ENCODE results near the gene KCNK7. TPM values are rescaled to one million over a fixed set of nuclear protein-coding genes. Genes with fewer than 3 reads are reported as not detected.

KCNK7 gene
- total RNA-seq, 1 donor from 2014 or later = 0.84 TPM

DNA sequence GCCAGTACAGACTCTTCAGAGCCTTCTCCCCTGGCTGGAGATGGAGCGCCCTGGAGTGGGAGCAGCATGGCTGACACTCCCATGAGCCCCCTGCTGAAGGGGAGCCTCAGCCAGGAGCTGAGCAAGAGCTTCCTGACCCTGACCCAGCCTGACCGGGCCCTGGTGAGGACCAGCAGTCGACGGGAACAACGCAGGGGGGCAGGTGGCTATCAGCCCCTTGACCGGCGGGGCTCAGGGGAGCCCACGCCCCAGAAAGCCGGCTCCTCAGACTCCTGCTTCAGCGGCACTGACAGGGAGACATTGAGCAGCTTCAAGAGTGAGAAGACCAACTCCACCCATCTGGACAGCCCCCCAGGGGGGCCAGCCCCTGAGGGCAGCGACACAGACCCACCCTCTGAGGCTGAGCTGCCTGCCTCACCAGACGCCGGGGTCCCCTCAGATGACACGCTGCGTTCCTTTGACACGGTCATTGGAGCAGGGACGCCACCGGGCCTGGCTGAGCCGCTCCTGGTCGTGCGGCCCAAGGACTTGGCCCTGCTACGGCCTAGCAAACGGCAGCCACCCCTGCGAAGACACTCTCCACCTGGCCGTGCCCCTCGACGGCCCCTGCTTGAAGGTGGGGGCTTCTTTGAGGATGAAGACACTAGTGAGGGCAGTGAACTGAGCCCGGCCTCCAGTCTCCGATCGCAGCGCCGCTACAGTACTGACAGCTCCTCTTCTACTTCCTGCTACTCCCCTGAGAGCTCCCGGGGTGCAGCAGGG lies 22.6 kb upstream of the KCNK7 start:
- H3K4me3 Mint-ChIP-seq (ENCODE audit: unreplicated experiment) = no peak overlapping the region
- Histone ChIP-seq H4K20me1 (ENCODE audit: insufficient read depth, low read length) (peaks cover 39% of the 10 kb centered on the region), H3K79me2 (ENCODE audit: insufficient read depth, low read length) (peaks cover 71% of the 10 kb centered on the region), H3K4me3 (ENCODE audit: insufficient read depth, low read depth, low read length) (no peak overlapping the region), H3K9ac (ENCODE audit: low read length) (no peak overlapping the region), H3K27ac (ENCODE audit: low read depth, low read length) (no peak overlapping the region), H2AFZ (ENCODE audit: low read depth, low read length) (no peak overlapping the region), H3K4me1 (ENCODE audit: insufficient read depth, low read length) (peaks cover 11% of the 10 kb centered on the region), H3K4me2 (ENCODE audit: low read length) (no peak overlapping the region), H3K36me3 (ENCODE audit: insufficient read depth, low read length) (peaks cover 22% of the 10 kb centered on the region), H3K9me3 (ENCODE audit: insufficient read depth, low read depth, low read length) (no peaks in the 10 kb centered on the region), H3K27me3 (ENCODE audit: insufficient read depth, low read length) (no peaks in the 10 kb centered on the region)
- no peak overlapping the region for H3K27ac Mint-ChIP-seq (ENCODE audit: unreplicated experiment)
- H3K36me3 Mint-ChIP-seq (ENCODE audit: low read depth, unreplicated experiment) = peaks cover 11% of the 10 kb centered on the region
- no peaks in the 10 kb centered on the region for H3K9me3 Mint-ChIP-seq (ENCODE audit: unreplicated experiment)
- H3K27me3 Mint-ChIP-seq (ENCODE audit: low read depth, unreplicated experiment) = no peaks in the 10 kb centered on the region
- FAIRE-seq = no peak
- DNase-seq (ENCODE audit: low read depth) = no peak
- TF ChIP-seq EZH2 (IDR thresholded peaks at IDR 0.05; ENCODE audit: insufficient read depth, low read length) (no peak), CTCF (IDR thresholded peaks at IDR 0.05; ENCODE audit: insufficient read depth, low read depth, low read length) (no peak)
- H3K4me1 Mint-ChIP-seq (ENCODE audit: low read depth, unreplicated experiment) = peaks cover 9% of the 10 kb centered on the region

- Histone ChIP-seq H2AFZ (ENCODE audit: low read depth, low read length) (no peak overlapping the region), H4K20me1 (ENCODE audit: insufficient read depth, low read length) (peaks cover 41% of the 10 kb centered on the region), H3K4me3 (ENCODE audit: insufficient read depth, low read depth, low read length) (peak overlapping the region; percentile 80), H3K9me3 (ENCODE audit: insufficient read depth, low read depth, low read length) (no peaks in the 10 kb centered on the region), H3K79me2 (ENCODE audit: insufficient read depth, low read length) (peaks cover 80% of the 10 kb centered on the region), H3K27ac (ENCODE audit: low read depth, low read length) (no peak overlapping the region), H3K4me2 (ENCODE audit: low read length) (peak overlapping the region; percentile 100), H3K4me1 (ENCODE audit: insufficient read depth, low read length) (peaks cover 20% of the 10 kb centered on the region), H3K27me3 (ENCODE audit: insufficient read depth, low read length) (no peaks in the 10 kb centered on the region), H3K9ac (ENCODE audit: low read length) (peak overlapping the region; percentile 88), H3K36me3 (ENCODE audit: insufficient read depth, low read length) (peaks cover 18% of the 10 kb centered on the region)
- Mint-ChIP-seq H3K4me1 (ENCODE audit: low read depth, unreplicated experiment) (peaks cover 14% of the 10 kb centered on the region), H3K27me3 (ENCODE audit: low read depth, unreplicated experiment) (no peaks in the 10 kb centered on the region), H3K36me3 (ENCODE audit: low read depth, unreplicated experiment) (peaks cover 13% of the 10 kb centered on the region), H3K9me3 (ENCODE audit: unreplicated experiment) (no peaks in the 10 kb centered on the region), H3K4me3 (ENCODE audit: unreplicated experiment) (peak overlapping the region; percentile 99), H3K27ac (ENCODE audit: unreplicated experiment) (no peak overlapping the region)
- FAIRE-seq = no peak
- TF ChIP-seq EZH2 (IDR thresholded peaks at IDR 0.05; ENCODE audit: insufficient read depth, low read length) (no peak), CTCF (IDR thresholded peaks at IDR 0.05; ENCODE audit: insufficient read depth, low read depth, low read length) (no peak)
- no peak for DNase-seq (ENCODE audit: low read depth)
These were observed 21.7 kb upstream of the KCNK7 start for GRCh38 chr11:65617136-65617850.

Measured in astrocyte (in vitro differentiated cells and primary cell).